ENCODE results near the gene VAV3.

Gene VAV3

GRCh38 chr1:107525145-107525544, 439.8 kb downstream of the VAV3 start:
- DNase-seq, result no peak

GRCh38 chr1:107524301-107524700, 440.7 kb downstream of the VAV3 start:
- DNase-seq, result no peak

GRCh38 chr1:107523736-107524135, 441.2 kb downstream of the VAV3 start:
- no peak for DNase-seq

- DNase-seq, result no peak
These were observed 441.9 kb downstream of the VAV3 start for GRCh38 chr1:107523061-107523460.
